GM23248 (cell line): ENCODE results near the gene GPR176.

Experiments
- EZH2 ChIP-seq: fragments of 200-600 bp; sonication (generic); IDR thresholded peaks from 2 replicates; pipeline ENCODE4 v1.6.1; 2018; ENCODE audit warnings: antibody characterized with exemption, mild to moderate bottlenecking; ENCODE audit not compliant: insufficient read depth, poor library complexity, severe bottlenecking
- EZH2phosphoT487 ChIP-seq: fragments of 200-600 bp; sonication (generic); IDR thresholded peaks from 2 replicates; pipeline ENCODE4 v1.6.1; 2018; ENCODE audit warnings: antibody characterized with exemption, moderate library complexity, mild to moderate bottlenecking, low read depth; ENCODE audit not compliant: insufficient read depth

- TF ChIP-seq EZH2: no peak
- no peak for TF ChIP-seq EZH2phosphoT487
These were observed 41.0 kb upstream of the GPR176 start for GRCh38 chr15:39961051-39961450.
